ENCODE results near the gene TP63.

- no peak for TF ChIP-seq CTCF (conservative IDR thresholded peaks at IDR 0.05; ENCODE audit: low read depth, low read length)
- TF ChIP-seq EZH2 (IDR thresholded peaks at IDR 0.05; ENCODE audit: borderline replicate concordance, low read depth, low read length, poor library complexity, severe bottlenecking): no peak
Observed at GRCh38 chr3:189845069-189845468, 213.9 kb downstream of the TP63 start.
